ENCODE data around the gene USPL1. TPM values are rescaled to one million over a fixed set of nuclear protein-coding genes. Genes with fewer than 3 reads are reported as not detected.

The USPL1 gene
- total RNA-seq, 1 experiment from 2014 or later: 14.3 TPM

DNA sequence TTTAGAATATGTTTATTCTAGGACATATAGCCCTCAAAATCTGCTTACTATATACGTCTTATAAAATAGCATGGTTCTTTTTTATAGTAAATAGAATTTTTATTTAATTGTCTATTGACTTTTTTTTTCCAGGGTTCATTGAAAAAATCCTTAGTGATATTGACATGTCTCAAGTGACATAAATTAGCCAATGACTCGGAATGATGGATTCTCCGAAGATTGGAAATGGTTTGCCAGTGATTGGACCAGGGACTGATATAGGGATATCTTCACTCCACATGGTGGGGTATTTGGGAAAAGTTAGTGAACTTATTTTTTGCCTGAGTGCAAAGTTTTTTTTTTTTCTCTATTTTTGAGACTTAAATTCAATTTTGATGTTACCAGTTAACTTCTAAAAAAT is 3.2 kb downstream of the USPL1 start (continued):
- TF ChIP-seq, protein P1, sequence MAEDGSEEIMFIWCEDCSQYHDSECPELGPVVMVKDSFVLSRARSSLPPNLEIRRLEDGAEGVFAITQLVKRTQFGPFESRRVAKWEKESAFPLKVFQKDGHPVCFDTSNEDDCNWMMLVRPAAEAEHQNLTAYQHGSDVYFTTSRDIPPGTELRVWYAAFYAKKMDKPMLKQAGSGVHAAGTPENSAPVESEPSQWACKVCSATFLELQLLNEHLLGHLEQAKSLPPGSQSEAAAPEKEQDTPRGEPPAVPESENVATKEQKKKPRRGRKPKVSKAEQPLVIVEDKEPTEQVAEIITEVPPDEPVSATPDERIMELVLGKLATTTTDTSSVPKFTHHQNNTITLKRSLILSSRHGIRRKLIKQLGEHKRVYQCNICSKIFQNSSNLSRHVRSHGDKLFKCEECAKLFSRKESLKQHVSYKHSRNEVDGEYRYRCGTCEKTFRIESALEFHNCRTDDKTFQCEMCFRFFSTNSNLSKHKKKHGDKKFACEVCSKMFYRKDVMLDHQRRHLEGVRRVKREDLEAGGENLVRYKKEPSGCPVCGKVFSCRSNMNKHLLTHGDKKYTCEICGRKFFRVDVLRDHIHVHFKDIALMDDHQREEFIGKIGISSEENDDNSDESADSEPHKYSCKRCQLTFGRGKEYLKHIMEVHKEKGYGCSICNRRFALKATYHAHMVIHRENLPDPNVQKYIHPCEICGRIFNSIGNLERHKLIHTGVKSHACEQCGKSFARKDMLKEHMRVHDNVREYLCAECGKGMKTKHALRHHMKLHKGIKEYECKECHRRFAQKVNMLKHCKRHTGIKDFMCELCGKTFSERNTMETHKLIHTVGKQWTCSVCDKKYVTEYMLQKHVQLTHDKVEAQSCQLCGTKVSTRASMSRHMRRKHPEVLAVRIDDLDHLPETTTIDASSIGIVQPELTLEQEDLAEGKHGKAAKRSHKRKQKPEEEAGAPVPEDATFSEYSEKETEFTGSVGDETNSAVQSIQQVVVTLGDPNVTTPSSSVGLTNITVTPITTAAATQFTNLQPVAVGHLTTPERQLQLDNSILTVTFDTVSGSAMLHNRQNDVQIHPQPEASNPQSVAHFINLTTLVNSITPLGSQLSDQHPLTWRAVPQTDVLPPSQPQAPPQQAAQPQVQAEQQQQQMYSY (CRISPR knock-in tag; IDR thresholded peaks at IDR 0.05): no peak

DNA sequence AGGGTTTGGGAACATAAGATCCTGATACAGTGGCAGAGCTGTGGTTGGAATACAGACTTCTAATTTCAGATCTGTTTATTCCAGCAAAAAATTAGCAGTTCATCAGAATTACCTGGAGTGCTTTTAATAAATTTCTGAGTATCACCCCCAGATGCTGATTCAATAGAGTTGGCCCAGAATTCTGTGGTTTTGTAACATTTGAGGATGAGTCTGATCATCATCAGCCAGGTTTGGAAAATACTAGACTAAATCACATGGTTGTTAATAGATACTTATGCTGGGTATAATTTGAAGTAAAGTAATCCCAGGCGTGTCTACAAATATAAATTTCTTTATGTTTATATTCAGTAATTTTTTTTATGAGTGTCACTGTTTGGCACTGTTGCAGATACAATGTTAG is 4.8 kb downstream of the USPL1 start:
- ChIA-PET POLR2A (no interaction called here), CTCF (interaction anchor here (1.8 kb wide), 1 partner anchor 490 kb away, joined by 6 read pairs; no protein-coding TSS in a partner anchor)
- Mint-ChIP-seq H3K36me3 (peaks cover 22% of the 10 kb centered on the region), H3K4me3 (no peak overlapping the region), H3K4me1 (no peaks in the 10 kb centered on the region; the same call in 1 of the 2 replicates), H3K9me3 (no peaks in the 10 kb centered on the region), H3K27ac (no peak overlapping the region), H3K27me3 (ENCODE audit: low read depth) (no peaks in the 10 kb centered on the region)
- no peak for DNase-seq (ENCODE audit: low spot score)
- TF ChIP-seq NR2C2 (CRISPR knock-in tag; IDR thresholded peaks at IDR 0.05) (no peak), TEAD4 (CRISPR knock-in tag; IDR thresholded peaks at IDR 0.05) (no peak), OVOL2 (CRISPR knock-in tag; IDR thresholded peaks at IDR 0.05; ENCODE audit: borderline replicate concordance) (no peak), ZBTB21 (CRISPR knock-in tag; IDR thresholded peaks at IDR 0.05; ENCODE audit: borderline replicate concordance) (no peak), EMX1 (CRISPR knock-in tag; IDR thresholded peaks at IDR 0.05) (no peak), GABPB1 (CRISPR knock-in tag; IDR thresholded peaks at IDR 0.05) (no peak), NR3C1 (CRISPR knock-in tag; conservative IDR thresholded peaks at IDR 0.05; ENCODE audit: low read depth) (no peak), TCF7 (CRISPR knock-in tag; IDR thresholded peaks at IDR 0.05; ENCODE audit: low read depth) (no peak), ZNF416 (CRISPR knock-in tag; IDR thresholded peaks at IDR 0.05) (no peak), MYBL2 (CRISPR knock-in tag; IDR thresholded peaks at IDR 0.05) (no peak), TEAD1 (CRISPR knock-in tag; IDR thresholded peaks at IDR 0.05) (no peak), FOXP1 (CRISPR knock-in tag; IDR thresholded peaks at IDR 0.05; ENCODE audit: borderline replicate concordance) (no peak), ZNF317 (CRISPR knock-in tag; IDR thresholded peaks at IDR 0.05; ENCODE audit: borderline replicate concordance, low read depth) (no peak)
- TF ChIP-seq, protein P2, sequence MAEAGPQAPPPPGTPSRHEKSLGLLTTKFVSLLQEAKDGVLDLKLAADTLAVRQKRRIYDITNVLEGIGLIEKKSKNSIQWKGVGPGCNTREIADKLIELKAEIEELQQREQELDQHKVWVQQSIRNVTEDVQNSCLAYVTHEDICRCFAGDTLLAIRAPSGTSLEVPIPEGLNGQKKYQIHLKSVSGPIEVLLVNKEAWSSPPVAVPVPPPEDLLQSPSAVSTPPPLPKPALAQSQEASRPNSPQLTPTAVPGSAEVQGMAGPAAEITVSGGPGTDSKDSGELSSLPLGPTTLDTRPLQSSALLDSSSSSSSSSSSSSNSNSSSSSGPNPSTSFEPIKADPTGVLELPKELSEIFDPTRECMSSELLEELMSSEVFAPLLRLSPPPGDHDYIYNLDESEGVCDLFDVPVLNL (CRISPR knock-in tag; IDR thresholded peaks at IDR 0.05; ENCODE audit: borderline replicate concordance, low read depth): no peak
- TF ChIP-seq, protein P3, sequence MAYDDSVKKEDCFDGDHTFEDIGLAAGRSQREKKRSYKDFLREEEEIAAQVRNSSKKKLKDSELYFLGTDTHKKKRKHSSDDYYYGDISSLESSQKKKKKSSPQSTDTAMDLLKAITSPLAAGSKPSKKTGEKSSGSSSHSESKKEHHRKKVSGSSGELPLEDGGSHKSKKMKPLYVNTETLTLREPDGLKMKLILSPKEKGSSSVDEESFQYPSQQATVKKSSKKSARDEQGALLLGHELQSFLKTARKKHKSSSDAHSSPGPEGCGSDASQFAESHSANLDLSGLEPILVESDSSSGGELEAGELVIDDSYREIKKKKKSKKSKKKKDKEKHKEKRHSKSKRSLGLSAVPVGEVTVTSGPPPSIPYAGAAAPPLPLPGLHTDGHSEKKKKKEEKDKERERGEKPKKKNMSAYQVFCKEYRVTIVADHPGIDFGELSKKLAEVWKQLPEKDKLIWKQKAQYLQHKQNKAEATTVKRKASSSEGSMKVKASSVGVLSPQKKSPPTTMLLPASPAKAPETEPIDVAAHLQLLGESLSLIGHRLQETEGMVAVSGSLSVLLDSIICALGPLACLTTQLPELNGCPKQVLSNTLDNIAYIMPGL (CRISPR knock-in tag; IDR thresholded peaks at IDR 0.05): no peak
- TF ChIP-seq, protein P4, sequence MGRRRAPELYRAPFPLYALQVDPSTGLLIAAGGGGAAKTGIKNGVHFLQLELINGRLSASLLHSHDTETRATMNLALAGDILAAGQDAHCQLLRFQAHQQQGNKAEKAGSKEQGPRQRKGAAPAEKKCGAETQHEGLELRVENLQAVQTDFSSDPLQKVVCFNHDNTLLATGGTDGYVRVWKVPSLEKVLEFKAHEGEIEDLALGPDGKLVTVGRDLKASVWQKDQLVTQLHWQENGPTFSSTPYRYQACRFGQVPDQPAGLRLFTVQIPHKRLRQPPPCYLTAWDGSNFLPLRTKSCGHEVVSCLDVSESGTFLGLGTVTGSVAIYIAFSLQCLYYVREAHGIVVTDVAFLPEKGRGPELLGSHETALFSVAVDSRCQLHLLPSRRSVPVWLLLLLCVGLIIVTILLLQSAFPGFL (CRISPR knock-in tag; IDR thresholded peaks at IDR 0.05; ENCODE audit: borderline replicate concordance): no peak
- TF ChIP-seq, protein P5, sequence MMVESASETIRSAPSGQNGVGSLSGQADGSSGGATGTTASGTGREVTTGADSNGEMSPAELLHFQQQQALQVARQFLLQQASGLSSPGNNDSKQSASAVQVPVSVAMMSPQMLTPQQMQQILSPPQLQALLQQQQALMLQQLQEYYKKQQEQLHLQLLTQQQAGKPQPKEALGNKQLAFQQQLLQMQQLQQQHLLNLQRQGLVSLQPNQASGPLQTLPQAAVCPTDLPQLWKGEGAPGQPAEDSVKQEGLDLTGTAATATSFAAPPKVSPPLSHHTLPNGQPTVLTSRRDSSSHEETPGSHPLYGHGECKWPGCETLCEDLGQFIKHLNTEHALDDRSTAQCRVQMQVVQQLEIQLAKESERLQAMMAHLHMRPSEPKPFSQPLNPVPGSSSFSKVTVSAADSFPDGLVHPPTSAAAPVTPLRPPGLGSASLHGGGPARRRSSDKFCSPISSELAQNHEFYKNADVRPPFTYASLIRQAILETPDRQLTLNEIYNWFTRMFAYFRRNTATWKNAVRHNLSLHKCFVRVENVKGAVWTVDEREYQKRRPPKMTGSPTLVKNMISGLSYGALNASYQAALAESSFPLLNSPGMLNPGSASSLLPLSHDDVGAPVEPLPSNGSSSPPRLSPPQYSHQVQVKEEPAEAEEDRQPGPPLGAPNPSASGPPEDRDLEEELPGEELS (CRISPR knock-in tag; IDR thresholded peaks at IDR 0.05): no peak
- TF ChIP-seq, protein P6, sequence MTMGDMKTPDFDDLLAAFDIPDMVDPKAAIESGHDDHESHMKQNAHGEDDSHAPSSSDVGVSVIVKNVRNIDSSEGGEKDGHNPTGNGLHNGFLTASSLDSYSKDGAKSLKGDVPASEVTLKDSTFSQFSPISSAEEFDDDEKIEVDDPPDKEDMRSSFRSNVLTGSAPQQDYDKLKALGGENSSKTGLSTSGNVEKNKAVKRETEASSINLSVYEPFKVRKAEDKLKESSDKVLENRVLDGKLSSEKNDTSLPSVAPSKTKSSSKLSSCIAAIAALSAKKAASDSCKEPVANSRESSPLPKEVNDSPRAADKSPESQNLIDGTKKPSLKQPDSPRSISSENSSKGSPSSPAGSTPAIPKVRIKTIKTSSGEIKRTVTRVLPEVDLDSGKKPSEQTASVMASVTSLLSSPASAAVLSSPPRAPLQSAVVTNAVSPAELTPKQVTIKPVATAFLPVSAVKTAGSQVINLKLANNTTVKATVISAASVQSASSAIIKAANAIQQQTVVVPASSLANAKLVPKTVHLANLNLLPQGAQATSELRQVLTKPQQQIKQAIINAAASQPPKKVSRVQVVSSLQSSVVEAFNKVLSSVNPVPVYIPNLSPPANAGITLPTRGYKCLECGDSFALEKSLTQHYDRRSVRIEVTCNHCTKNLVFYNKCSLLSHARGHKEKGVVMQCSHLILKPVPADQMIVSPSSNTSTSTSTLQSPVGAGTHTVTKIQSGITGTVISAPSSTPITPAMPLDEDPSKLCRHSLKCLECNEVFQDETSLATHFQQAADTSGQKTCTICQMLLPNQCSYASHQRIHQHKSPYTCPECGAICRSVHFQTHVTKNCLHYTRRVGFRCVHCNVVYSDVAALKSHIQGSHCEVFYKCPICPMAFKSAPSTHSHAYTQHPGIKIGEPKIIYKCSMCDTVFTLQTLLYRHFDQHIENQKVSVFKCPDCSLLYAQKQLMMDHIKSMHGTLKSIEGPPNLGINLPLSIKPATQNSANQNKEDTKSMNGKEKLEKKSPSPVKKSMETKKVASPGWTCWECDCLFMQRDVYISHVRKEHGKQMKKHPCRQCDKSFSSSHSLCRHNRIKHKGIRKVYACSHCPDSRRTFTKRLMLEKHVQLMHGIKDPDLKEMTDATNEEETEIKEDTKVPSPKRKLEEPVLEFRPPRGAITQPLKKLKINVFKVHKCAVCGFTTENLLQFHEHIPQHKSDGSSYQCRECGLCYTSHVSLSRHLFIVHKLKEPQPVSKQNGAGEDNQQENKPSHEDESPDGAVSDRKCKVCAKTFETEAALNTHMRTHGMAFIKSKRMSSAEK (CRISPR knock-in tag; IDR thresholded peaks at IDR 0.05; ENCODE audit: borderline replicate concordance): no peak
- TF ChIP-seq, protein P7, sequence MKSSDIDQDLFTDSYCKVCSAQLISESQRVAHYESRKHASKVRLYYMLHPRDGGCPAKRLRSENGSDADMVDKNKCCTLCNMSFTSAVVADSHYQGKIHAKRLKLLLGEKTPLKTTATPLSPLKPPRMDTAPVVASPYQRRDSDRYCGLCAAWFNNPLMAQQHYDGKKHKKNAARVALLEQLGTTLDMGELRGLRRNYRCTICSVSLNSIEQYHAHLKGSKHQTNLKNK (CRISPR knock-in tag; IDR thresholded peaks at IDR 0.05): no peak
- TF ChIP-seq, protein P8, sequence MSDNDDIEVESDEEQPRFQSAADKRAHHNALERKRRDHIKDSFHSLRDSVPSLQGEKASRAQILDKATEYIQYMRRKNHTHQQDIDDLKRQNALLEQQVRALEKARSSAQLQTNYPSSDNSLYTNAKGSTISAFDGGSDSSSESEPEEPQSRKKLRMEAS (CRISPR knock-in tag; IDR thresholded peaks at IDR 0.05): no peak
- ATAC-seq: no peak

Data from WTC11 (cell line).